Measurements from ENCODE around the gene AKT3. TPM values are rescaled to one million over a fixed set of nuclear protein-coding genes. Genes with fewer than 3 reads are reported as not detected.

Gene AKT3
- polyA plus RNA-seq, 2 of the 4 experiments (the other 2 are of a cell fraction): 18.4 to 43.5 TPM

DNA sequence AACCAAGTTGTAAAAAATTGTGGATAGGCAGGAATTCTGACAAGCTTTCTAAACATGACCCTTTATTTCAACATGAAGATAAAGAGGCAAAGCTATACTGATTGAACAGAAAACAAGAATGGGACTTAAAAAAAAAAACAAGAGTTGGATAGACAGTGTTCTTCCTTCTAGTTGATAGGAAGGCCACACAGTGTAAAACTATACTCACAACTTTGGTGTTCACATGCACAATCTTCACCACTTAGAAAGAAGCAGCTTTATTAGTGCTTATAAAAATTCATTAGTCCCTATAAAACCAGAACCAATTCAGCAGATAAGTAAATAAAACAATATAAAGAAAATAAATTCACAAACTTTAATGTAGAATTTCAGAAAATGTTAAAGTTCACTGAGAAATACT lies 101.8 kb downstream of the AKT3 start:
- Histone ChIP-seq H3K4me2 (no peak overlapping the region), H3K4me3 (no peak overlapping the region), H3K9me3 (no peaks in the 10 kb centered on the region), H3K27ac (no peak overlapping the region), H3K4me1 (0 out of 3 replicates have a peak, but pooled peaks cover 5% of the 10 kb centered on the region)
- ATAC-seq (no peak), DNase-seq (ENCODE audit: low read depth in 1 of 2, low spot score in 1 of 2) (no peak), FAIRE-seq (no peak)
- TF ChIP-seq EHF (CRISPR knock-in tag; IDR thresholded peaks at IDR 0.05) (no peak), ZSCAN20 (CRISPR knock-in tag; IDR thresholded peaks at IDR 0.05) (no peak), POLR2A (IDR thresholded peaks at IDR 0.05; ENCODE audit: low read length) (no peak), PBX3 (IDR thresholded peaks at IDR 0.05) (no peak), FOXS1 (CRISPR knock-in tag; IDR thresholded peaks at IDR 0.05) (no peak)
- TF ChIP-seq, protein P1, sequence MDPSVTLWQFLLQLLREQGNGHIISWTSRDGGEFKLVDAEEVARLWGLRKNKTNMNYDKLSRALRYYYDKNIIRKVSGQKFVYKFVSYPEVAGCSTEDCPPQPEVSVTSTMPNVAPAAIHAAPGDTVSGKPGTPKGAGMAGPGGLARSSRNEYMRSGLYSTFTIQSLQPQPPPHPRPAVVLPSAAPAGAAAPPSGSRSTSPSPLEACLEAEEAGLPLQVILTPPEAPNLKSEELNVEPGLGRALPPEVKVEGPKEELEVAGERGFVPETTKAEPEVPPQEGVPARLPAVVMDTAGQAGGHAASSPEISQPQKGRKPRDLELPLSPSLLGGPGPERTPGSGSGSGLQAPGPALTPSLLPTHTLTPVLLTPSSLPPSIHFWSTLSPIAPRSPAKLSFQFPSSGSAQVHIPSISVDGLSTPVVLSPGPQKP (IDR thresholded peaks at IDR 0.05; ENCODE audit: low read depth, low read length): no peak
- TF ChIP-seq, protein P2, sequence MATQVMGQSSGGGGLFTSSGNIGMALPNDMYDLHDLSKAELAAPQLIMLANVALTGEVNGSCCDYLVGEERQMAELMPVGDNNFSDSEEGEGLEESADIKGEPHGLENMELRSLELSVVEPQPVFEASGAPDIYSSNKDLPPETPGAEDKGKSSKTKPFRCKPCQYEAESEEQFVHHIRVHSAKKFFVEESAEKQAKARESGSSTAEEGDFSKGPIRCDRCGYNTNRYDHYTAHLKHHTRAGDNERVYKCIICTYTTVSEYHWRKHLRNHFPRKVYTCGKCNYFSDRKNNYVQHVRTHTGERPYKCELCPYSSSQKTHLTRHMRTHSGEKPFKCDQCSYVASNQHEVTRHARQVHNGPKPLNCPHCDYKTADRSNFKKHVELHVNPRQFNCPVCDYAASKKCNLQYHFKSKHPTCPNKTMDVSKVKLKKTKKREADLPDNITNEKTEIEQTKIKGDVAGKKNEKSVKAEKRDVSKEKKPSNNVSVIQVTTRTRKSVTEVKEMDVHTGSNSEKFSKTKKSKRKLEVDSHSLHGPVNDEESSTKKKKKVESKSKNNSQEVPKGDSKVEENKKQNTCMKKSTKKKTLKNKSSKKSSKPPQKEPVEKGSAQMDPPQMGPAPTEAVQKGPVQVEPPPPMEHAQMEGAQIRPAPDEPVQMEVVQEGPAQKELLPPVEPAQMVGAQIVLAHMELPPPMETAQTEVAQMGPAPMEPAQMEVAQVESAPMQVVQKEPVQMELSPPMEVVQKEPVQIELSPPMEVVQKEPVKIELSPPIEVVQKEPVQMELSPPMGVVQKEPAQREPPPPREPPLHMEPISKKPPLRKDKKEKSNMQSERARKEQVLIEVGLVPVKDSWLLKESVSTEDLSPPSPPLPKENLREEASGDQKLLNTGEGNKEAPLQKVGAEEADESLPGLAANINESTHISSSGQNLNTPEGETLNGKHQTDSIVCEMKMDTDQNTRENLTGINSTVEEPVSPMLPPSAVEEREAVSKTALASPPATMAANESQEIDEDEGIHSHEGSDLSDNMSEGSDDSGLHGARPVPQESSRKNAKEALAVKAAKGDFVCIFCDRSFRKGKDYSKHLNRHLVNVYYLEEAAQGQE (IDR thresholded peaks at IDR 0.05): no peak
- CTCF ChIA-PET: interaction anchor here (0.7 to 1.8 kb wide), 7 partner anchors 10 to 153 kb away, joined by 3 to 13 read pairs (median 3); no protein-coding TSS in a partner anchor
- POLR2A ChIA-PET: no interaction called here

GRCh38 chr1:243746751-243747150 lies 103.3 kb downstream of the AKT3 start:
- POLR2A ChIA-PET: no interaction called here
- ATAC-seq (no peak), DNase-seq (ENCODE audit: low read depth in 1 of 2, low spot score in 1 of 2) (no peak), FAIRE-seq (no peak)
- Histone ChIP-seq H3K9me3 (no peaks in the 10 kb centered on the region), H3K27ac (no peak overlapping the region), H3K4me2 (no peak overlapping the region), H3K4me3 (no peak overlapping the region), H3K4me1 (0 out of 3 replicates have a peak, but pooled peaks cover 5% of the 10 kb centered on the region)
- no peak for TF ChIP-seq ZFP36 (IDR thresholded peaks at IDR 0.05; ENCODE audit: borderline replicate concordance, partially characterized antibody)
- TF ChIP-seq, protein P3, sequence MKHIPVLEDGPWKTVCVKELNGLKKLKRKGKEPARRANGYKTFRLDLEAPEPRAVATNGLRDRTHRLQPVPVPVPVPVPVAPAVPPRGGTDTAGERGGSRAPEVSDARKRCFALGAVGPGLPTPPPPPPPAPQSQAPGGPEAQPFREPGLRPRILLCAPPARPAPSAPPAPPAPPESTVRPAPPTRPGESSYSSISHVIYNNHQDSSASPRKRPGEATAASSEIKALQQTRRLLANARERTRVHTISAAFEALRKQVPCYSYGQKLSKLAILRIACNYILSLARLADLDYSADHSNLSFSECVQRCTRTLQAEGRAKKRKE (CRISPR knock-in tag; IDR thresholded peaks at IDR 0.05; ENCODE audit: low read depth): no peak
- TF ChIP-seq, protein P1 (IDR thresholded peaks at IDR 0.05; ENCODE audit: low read depth, low read length): no peak
- no peak for TF ChIP-seq GATA3 (IDR thresholded peaks at IDR 0.05; ENCODE audit: borderline replicate concordance)
- no peak for TF ChIP-seq POLR2AphosphoS2 (conservative IDR thresholded peaks at IDR 0.05; ENCODE audit: low read length)
- no peak for TF ChIP-seq HMGXB4 (CRISPR knock-in tag; IDR thresholded peaks at IDR 0.05; ENCODE audit: borderline replicate concordance)
- TF ChIP-seq NFE2L2 (conservative IDR thresholded peaks at IDR 0.05; ENCODE audit: low read length): no peak
- no peak for TF ChIP-seq E2F6 (IDR thresholded peaks at IDR 0.05; ENCODE audit: borderline replicate concordance, low read depth)
- TF ChIP-seq JUN (IDR thresholded peaks at IDR 0.05): no peak
- no peak for TF ChIP-seq CBX8 (IDR thresholded peaks at IDR 0.05)
- TF ChIP-seq, protein P4, sequence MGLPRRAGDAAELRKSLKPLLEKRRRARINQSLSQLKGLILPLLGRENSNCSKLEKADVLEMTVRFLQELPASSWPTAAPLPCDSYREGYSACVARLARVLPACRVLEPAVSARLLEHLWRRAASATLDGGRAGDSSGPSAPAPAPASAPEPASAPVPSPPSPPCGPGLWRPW (IDR thresholded peaks at IDR 0.05): no peak
- CTCF ChIA-PET: interaction anchor here (0.9 kb wide), 2 partner anchors 15 to 300 kb away, joined by 3 to 7 read pairs; no protein-coding TSS in a partner anchor

Measured in A549 (cell line).